Midbrain (tissue), 1 donor: ENCODE results near the gene TTC9B.
A peak's percentile ranks its signal among the peaks of the same experiment; 100 is the strongest.
"Not testable (repeated sequence)": the region's sequence is repeated elsewhere in the genome, so short reads cannot be mapped to it uniquely, and the experiment has no call there.

Source experiments
- DNase-seq: peaks from one replicate; lab custom pipeline; 2025; lab: John Stamatoyannopoulos, UW

The TTC9B gene

DNA sequence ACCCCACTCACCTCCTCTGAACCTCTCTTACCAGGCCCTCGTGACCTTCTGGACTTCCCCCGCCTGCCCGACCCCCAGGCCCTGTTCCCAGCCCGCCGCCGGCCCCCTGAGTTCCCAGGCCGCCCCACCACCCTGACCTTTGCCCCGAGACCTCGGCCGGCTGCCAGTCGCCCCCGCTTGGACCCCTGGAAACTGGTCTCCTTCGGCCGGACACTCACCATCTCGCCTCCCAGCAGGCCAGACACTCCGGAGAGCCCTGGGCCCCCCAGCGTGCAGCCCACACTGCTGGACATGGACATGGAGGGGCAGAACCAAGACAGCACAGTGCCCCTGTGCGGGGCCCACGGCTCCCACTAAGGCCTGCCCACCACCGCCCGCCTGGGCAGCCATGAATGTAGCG is 3.2 kb downstream of the TTC9B start:
- no peak for DNase-seq

DNA sequence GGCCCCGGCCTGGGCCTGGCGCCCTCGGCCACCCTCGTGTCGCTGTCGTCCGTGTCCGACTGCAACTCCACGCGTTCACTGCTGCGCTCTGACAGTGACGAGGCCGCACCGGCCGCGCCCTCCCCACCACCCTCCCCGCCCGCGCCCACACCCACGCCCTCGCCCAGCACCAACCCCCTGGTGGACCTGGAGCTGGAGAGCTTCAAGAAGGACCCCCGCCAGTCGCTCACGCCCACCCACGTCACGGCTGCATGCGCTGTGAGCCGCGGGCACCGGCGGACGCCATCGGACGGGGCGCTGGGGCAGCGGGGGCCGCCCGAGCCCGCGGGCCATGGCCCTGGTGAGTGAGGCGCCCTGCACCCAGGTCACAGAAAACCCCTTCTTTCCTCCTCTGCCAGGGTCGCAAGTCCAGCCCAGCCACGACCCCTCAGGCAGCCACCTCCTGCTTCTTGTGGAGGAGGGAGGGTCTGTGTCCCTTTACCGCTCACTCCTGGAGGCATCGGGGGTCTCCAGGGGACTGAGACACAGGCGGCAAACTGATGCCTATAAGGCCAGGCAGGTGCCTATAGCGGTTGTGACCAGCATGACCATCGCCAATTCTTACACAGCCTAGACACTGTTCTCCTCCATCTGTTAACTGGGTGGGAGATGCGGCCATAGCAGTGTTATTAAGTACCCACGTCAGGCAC is 4.2 kb downstream of the TTC9B start:
- DNase-seq, result no peak

DNA sequence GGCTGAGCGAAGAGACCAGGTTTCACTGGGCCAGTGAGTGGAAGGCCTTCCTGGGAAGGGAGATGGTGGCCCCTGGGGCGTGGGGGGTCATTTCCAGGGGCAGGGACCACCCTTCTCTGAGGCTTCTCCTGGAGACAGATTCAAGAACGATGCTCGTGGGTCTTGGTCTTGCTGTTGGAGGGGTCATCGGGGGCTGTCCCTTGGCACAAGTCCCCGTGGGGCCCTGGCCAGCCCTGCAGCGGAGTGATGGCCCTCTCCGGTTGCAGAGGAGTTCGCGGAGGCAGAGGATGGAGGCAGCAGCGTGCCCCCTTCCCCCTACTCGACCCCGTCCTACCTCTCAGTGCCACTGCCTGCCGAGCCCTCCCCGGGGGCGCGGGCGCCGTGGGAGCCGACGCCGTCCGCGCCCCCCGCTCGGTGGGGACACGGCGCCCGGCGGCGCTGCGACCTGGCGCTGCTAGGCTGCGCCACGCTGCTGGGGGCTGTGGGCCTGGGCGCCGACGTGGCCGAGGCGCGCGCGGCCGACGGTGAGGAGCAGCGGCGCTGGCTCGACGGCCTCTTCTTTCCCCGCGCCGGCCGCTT is 4.8 kb downstream of the TTC9B start:
- no peak for DNase-seq

DNA sequence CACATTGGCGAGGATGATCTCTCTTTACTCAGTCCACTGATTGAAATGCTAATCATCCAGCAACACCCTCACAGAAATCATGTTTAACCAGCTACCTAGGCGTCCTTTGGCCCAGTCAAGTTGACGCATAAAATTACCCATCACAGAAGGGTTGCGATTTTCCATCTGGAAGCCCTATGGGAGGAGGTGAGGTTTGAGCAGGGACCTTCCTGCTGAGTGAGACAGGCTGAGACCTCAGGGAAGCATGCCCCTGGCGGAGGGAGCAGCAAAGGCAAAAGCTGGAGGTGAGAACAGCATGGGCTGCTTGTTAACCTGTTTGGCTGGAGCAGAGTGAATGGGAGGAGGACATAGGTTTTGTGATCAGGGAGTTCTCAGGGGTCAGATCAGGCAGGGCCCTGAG is 7.3 kb downstream of the TTC9B start:
- DNase-seq, result no peak

DNA sequence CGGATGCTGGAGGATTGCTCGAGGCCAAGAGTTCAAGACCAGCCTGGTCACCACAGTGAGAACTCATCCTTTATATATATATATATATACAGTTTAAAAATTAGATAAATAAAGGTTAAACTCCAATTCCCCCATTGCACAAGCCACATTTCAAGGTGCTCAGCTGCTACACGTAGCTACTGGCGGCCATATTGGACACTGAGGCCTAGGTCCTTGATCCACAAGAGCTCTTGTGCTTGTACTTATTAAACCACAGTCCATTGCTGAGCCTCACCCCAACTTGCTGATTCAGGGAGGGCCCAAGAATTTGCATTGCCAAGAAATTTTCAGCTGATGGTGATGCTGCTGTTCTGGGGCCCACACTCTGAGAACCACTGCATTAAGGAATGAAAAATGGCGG is 9.6 kb downstream of the TTC9B start:
- DNase-seq, result no peak

DNA sequence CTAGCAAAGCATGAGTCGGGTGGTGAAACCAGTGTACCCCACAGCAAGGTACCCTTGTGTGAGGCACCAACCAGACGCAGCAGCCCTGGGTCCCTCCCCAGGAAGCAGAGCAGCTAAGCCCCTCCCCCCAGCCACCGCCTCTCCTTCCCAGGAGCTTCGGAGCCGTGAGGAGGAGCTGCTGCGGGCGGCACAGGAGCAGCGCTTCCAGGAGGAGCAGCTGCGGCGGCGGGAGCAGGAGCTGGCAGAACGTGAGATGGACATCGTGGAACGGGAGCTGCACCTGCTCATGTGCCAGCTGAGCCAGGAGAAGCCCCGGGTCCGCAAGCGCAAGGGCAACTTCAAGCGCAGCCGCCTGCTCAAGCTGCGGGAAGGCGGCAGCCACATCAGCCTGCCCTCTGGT is 12.4 kb downstream of the TTC9B start:
- no peak for DNase-seq

DNA sequence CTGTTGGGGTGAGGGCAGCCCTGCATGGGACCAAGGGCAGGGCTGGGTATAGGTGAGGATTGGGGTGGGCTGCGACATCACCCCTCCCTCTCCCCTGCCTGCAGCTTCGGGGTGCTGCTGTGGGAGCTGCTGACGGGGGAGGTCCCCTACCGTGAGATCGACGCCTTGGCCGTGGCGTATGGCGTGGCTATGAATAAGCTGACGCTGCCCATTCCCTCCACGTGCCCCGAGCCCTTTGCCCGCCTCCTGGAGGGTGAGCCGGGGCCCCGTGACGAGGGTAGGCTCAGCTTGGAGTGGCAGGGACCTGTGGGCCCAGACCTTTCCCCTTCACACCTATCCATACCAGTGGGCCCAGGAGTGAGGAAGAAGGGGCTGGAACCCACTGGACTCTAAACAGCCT is 13.8 kb downstream of the TTC9B start:
- no peak for DNase-seq

DNA sequence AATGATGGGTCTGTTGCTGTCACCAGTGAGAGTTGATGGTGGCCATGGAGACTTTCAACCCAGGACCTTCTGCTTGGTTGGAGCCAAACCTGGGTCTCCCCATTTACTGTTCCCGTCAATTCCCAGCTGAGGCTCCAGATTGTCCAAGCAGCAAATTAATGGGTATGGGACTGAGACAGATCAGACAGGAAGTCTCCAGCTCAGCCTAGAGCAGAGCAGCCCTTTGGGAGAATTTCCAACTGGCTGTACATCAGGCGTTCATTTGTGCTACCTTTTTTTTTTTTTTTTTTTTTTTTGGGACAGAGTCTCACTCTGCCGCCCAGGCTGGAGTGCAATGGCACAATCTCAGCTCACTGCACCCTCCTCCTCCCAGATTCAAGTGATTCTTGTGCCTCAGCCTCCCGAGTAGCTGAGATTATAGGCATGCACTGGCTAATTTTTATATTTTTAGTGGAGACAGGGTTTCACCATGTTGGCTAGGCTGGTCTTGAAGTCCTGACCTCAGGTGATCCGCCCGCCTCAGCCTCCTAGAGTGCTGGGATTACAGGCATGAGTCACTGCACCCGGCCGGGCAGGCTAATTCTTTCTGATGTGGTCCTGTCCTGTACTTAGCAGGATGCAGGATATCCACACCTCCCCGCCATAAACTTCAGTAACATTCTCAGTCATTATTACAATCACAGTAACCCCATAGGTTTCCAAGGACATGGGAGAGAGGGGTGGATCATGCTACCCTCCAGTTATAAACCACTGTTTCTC is 17.7 kb downstream of the TTC9B start:
- no peak for DNase-seq

DNA sequence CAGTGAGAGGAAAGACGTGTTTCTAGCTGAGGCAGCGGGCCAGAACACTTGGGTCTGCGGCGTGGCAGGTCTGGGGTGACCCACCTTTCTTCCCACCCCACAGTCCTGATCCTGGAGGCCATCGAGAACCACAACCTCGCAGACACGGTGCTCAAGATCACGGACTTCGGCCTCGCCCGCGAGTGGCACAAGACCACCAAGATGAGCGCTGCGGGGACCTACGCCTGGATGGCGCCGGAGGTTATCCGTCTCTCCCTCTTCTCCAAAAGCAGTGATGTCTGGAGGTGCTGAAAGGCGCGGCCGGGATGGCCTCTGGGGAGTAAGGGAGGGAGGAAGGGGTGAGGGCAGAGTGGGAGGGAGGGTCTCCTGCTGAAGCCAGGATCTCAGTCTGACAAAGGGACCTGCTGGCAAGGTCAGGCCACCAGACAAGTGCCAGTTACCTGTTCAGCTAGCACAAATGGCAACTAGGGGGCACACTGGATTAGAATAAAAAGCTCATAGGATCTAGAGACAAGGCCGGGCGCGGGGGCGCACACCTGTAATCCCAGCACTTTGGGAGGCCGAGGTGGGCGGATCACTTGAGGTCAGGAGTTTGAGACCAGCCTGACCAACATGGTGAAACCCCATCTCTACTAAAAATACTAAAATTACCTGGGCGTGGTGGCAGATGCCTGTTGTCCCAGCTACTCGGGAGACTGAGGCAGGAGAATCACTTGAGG is 19.8 kb downstream of the TTC9B start:
- DNase-seq, result no peak

DNA sequence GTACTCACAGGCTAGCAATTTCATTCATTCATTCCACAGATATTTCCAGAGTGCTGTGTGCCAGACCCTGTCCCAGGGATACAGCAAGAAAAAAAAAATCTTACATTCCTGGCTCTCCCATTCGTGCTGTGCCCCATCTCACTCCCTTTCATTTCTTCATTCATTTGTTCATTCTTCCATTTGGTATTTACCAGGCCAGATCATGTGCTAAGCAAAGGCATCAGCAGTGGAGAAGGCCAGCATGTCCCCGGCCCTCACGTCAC is 24.7 kb downstream of the TTC9B start:
- DNase-seq, result no peak

DNA sequence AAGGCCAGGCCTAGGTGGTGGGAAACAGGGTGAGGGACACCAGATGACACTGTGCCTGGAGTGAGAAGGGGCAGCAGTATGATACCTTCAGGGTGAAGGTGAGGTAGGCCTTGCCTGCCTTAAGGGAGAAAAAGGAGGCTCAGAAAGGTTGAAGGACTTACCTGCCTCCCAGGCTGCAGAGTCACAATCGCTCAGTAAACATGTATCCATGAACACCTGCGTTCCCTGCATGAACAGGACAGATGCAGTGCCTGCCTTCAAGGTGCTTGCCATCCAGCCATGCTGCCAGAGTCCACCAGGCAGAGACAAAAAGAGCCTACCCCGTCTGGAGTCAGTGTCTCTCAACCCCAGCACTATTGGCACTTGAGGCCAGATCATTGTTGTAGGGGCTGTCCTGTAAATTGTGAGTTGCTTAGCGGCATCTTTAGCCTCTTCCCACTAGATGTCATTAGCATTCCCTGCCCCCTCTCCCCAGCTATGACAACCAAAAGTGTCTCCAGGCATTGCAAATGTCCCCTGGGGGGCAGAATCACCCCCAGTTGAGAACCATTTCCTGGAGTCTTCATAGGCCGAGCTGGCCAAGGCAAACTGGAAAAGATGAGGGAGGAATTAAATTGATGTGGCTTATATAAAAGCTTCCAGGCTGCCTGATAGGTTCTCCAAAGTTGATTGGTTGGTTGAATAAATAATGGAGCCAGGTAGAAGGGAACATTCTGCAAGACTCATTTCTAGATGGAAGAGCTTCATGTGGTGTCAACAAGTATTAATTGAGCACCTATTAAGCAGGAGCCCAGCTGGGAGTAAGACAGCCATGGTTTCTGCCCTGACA is 25.2 kb downstream of the TTC9B start:
- no peak for DNase-seq

DNA sequence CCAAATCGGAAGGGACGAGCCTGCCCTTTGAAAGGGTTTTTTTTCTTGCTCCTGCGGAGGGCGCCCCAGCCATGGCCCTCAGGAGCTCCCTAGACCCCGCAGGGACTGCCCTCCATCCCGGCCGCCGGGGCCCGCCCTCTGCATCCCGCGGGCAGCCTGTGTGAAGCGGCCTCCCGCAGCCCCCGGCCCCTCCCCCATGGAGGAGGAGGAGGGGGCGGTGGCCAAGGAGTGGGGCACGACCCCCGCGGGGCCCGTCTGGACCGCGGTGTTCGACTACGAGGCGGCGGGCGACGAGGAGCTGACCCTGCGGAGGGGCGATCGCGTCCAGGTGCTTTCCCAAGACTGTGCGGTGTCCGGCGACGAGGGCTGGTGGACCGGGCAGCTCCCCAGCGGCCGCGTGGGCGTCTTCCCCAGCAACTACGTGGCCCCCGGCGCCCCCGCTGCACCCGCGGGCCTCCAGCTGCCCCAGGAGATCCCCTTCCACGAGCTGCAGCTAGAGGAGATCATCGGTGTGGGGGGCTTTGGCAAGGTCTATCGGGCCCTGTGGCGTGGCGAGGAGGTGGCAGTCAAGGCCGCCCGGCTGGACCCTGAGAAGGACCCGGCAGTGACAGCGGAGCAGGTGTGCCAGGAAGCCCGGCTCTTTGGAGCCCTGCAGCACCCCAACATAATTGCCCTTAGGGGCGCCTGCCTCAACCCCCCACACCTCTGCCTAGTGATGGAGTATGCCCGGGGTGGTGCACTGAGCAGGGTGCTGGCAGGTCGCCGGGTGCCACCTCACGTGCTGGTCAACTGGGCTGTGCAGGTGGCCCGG is 26.1 kb downstream of the TTC9B start:
- no peak for DNase-seq

DNA sequence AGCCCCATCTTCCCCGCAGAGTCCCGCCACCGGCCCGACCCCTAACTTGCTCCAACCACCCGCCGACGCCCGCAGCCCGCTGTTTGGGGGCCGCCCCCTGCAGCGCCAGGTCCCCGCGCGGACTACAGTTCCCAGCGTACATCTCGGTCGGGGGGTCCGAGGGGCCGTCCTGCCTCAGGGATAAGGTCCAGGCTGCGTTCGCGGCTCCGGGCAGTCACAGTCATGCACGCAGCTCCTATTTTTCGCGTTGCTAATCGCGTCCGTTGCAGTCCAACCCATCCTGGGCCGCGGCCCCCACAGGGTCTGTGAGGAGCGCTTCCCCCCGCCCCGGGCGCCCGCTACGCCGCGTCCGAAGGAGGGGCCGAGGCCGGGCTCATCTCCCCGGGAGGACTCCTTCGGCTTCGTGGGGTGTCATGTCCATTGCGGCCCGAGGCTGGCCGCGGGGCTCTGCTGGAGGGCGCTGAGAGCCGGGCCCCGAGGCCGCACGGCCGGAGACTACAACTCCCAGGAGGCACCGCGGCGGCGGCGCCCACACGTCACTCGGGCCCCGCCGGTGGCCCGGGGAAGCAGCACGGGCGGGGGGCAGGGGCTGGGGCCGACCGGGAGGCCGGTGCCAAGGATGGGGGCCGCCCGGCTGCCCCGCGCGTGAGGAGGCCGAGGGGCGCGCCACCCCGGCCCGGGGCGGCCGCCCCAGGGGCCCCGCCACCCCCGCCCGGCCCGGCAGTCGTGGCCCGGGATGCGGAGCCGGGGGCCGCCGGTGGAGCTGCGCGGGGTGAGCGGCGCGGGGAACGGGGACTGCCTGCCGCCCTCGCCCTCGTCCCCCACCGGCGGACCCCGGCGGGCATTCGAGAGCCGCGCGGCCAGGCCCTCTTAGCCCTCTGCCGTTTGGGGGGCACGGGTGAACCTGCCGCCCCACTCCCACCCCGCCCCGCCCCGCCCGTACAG is 27.0 kb downstream of the TTC9B start, which contains the start of gene MAP3K10:
MAP3K10 (plus strand) TSS at position 536 of the 945 bp plus-strand sequence. CDS start 606 bp downstream, outside the sequence.
- DNase-seq, result peak; percentile 84

DNA sequence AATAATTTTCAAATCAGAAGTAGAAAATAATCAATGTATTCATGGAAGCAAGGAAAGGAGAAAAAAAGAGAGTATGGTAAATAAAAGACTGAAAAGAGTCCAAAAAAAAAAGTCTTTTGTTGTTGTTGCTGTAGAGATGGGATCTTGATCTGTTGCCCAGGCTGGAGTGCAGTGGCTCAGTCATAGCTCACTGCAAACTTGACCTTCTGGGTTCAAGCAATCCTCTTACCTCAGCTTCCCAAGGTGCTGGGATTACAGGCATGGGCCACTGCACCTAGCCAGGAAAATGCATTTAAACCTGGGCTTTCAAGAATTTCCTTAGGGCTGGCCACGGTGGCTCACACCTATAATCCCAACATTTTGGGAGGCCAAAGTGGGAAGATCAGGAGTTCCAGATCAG is 33.9 kb downstream of the TTC9B start:
- no peak for DNase-seq

DNA sequence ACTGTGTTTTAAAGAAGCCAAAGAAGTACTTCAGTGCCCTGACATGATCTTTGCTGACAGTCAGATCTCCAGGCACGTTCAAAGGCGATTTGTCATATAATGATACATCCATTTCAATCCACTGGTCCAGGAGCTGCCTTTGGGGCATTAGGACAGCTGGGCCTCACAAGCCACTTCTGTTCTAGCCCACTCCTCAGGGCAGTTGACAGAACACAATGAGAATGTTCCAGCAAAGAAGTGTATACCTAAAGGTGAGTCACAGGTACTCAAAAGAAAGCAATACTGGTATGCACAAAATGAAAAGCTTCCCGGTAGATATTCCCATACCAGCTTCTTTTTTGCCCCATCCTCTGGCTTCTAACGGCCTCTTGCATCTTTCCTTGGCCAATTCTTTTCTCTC is 39.4 kb downstream of the TTC9B start:
- DNase-seq, result no peak

DNA sequence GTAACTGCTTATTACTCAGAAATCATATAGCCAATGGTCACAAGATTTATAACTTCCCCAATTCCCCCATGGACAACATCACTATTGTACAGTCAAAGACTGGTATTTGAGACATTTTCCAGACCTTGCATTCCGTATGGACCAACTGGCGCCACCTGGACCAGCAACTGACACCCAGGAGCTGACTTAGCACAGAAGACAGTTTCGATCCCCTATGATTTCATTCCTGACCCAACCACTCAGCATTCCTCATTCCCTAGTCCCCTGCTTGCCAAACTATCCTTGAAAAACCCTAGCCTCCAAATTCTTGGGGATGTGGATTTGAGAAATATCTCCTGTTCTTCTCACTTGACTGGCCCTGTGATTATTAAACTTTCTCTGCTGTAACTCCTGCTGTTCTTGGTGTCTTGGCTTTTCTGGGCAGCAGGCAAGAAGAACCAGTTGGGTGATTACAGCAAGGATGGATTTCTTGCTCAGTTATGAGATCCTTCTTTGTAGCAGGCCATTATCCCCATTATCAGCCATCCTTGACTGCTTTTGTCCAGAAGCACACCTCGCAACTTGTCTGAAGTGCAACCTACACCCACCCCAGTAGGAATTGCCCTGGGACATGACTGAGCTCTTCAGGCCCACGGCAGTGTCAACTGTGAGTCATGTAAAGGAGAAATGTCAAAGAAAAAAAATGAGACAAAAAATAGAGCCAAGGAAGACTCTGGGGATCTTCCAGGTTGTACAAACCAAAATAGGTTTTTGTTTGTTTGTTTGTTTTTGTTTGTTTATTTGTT is 40.7 kb downstream of the TTC9B start:
- DNase-seq, result no peak

DNA sequence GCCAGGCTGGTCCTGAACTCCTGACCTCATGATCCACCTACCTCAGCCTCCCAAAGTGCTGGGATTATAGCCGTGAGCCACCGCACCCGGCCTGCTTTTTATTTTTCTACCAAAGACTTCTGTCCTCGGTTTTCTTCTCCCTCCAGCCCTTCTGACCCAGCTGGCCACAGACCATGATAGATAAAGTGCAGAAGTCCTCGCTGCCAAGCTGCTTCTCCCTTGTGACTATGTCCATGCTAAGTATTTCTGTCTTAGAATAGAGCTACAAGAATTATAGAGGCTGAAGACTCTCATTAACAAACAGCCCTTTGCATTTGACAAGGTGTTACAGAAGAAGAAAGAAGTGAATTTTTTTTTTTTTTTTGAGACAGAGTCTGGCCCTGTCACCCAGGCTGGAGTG is 42.4 kb downstream of the TTC9B start:
- no peak for DNase-seq

DNA sequence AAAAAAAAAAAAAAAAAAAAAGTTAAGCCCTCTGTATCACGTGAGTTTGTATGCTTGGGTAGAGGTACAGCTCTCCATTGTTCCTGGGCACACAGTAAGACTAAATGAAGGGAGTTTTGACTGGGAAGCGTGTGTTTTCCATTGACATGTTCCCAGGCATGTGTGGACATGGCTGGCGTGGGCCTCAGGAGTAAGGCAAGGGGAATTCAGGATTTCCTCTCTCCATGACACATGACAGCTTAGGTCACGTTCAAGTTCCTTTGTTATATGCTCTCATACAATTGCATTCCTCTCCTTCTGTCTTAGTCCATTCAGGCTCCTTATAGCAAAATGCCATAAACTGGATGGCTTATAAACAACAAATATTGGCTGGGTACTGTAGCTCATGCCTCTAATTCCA is 44.1 kb downstream of the TTC9B start:
- no peak for DNase-seq

DNA sequence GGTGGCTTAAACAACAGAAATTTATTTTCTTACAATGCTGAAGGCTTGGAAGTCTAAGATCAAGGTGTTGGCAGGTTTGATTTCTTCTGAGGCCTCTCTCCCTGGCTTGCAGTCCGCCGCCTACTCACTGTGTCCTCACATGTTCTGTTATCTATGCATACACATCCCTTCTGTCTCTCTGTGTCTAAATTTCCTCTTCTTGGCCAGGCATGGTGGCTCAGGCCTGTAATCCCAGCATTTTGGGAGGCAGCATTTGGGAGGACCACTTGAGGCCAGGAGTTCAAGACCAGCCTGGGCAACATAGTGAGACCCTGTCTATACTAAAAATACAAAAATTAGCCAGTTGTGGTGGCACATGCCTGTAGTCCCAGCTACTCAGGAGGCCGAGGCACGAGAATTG is 46.9 kb downstream of the TTC9B start:
- DNase-seq, result not testable (repeated sequence)
